Stimulated activated CD4-positive, alpha-beta T cell treated with anti-CD3 and anti-CD28 coated beads, Interleukin-15, amount 100 ng/mL, for 24 hours (primary cell): ENCODE measurements around the gene COPG1.
A peak's percentile ranks its signal among the peaks of the same experiment; 100 is the strongest.
"Not testable (repeated sequence)": the region's sequence is repeated elsewhere in the genome, so short reads cannot be mapped to it uniquely, and the experiment has no call there.

Source experiments
- DNase-seq: peaks from one replicate; pipeline ENCODE4 v3.0.0-alpha.2; 2020

Gene COPG1

DNA sequence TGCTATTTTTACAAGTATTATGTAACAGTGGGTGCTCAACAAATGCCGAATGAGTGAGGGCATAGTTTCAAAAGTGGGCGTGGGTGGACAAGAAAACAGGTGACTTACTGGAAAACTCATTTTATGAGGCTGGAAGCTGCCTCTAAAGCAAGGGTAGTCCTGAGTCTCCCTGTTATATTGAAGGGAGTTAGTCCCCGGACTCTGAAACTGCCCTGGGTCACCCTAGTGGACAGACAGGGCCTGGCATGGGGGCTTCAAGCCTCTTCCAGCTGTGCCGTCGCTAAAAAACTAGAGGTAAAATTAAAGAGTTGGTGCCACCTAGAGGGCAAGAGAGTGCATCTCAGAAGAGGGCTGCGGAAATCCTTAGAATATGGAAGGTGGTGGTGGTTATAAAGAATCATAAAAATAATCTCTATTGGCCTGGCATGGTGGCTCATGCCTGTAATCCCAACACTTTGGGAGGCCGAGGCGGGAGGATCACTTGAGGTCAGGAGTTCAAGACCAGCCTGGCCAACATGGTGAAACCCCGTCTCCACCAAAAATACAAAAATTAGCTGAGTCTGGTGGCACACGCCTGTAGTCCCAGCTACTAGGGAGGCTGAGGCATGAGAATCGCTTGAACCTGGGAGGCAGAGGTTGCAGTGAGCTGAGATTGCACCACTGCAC, 3.6 kb upstream of the COPG1 start:
- DNase-seq = peak; percentile 77

DNA sequence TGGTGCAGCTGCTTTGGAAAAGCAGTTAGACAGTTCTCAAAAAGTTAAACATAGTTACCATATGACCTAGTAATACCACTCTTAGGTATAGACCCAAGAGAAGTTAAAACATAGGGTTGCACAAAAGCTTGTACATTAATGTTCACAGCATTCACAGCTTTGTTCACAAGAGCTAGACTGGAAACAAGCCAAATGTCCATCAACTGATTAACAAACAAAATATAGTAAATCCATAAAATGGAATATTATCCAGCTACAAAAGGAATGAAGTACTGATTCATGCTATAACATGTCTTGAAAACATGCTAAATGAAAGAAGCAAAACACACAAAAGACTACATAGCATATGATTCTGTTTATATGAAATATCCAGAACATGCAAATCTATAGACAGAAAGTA, 2.8 kb upstream of the COPG1 start:
- no peak for DNase-seq

- peak; percentile 15 for DNase-seq
Observed at GRCh38 chr3:129248286-129248979, 973 bp upstream of the COPG1 start.

DNA sequence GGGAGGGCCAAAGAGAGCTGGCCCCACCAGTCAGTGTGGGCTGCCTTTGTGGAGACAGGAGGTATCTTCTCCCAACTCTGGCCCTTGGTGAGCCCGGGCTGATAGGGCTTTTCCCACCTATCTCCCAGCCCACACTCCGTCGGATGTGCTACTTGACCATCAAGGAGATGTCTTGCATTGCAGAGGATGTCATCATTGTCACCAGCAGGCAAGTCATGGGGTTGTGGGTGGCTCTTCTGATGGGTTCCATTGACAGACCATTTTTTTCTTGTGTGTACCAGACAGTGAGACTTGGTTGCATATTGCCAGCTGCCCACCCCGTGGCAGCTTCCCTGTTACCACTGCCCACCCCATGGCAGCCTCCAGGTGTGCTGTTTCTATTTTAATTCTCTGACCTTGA, 3.3 kb downstream of the COPG1 start:
- DNase-seq = no peak

- no peak for DNase-seq
Observed at GRCh38 chr3:129254536-129255230, 5.3 kb downstream of the COPG1 start.

- no peak for DNase-seq
Observed at GRCh38 chr3:129256270-129256669, 6.9 kb downstream of the COPG1 start.

DNA sequence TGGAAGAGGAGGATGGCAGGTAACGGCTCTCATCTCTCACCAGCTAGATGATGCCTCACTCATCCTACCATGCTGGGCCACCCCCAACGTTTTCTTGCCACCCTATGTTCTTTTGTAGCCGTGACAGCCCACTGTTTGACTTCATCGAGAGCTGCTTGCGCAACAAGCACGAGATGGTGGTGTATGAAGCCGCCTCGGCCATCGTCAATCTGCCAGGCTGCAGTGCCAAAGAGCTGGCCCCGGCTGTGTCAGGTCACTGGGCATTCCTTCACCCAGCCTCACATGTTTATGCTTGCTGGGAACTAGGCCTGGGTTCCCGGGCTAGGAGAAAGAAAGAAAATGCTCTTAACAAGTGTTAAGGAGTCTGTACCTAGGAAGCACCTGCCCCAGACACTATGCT, 8.2 kb downstream of the COPG1 start:
- DNase-seq = no peak

DNA sequence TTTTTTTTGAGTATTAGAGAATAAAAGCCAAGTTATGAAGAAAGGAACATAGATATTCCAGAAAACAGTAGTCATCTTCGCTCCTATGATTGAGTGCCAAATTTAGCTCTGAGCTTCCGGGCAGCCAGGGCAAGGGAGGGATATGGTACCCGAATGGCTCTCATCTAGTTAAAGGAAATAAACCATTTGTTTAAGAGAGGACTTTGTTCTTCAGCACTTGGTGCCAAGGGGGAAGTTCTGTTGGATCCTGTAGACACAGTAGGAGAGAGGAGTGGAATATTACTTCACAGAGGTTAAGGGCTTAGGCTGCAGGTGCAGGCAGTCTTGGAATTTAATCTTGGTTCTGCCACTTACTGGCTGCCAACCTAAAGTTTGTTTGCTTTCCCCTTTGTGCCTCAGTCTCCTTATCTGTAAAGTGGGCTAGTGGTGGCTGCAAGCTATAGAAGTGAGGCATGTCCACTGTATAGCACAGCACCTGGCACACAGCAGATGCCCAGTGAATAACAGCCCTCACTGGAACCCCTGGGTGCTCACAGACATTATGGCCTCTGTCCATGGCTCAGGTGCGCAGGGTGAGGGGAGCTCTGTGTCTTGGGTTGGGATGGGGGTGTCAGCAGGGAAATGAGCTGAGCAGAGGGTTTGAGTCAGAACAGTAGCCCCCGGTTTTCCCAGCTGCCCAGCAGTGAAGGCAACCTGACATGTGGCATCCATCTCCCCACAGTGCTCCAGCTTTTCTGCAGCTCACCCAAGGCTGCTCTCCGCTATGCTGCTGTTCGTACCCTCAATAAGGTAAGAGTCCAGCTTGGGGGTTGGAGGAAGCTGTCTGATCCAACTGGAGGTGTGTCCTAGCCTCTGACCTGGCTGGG, 10.4 kb downstream of the COPG1 start:
- DNase-seq = no peak

- no peak for DNase-seq
Observed at GRCh38 chr3:129260606-129261005, 11.2 kb downstream of the COPG1 start.

DNA sequence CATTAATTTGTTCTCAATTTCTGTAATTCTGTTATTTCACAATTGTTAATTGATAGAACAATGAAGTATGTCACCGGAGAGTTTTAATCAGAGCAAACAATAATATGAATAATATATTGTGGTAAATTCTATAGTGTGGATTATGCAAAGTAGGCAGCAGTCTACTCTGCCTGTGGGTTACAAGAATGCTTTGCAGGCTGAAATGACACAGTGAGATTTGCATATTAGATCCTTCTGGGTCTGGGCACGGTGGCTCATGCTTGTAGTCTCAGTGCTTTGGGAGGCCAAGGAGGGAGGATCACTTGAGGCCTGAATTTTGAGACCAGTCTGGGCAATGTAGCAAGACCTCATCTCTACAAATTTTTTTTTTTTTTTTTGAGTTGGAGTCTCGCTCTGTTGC, 12.5 kb downstream of the COPG1 start:
- no peak for DNase-seq

- no peak for DNase-seq
Observed at GRCh38 chr3:129263161-129263910, 13.9 kb downstream of the COPG1 start.

DNA sequence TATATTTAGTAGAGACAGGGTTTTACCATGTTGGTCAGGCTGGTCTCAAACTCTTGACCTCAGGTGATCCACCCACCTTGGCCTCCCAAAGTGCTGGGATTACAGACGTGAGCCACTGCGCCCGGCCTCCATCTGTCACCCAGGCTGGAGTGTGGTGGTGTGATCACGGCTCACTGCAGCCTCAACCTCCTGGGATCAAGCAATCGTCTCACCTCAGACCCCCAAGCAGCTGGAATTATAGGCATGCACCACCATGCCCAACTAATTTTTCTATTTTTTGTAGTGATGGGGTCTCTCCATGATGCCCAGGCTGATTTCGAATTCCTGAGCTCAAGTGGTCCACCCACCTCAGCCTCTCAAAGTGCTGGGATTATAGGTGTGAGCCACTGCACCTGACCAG, 15.6 kb downstream of the COPG1 start:
- not testable (repeated sequence) for DNase-seq

- no peak for DNase-seq
Observed at GRCh38 chr3:129266651-129267050, 17.2 kb downstream of the COPG1 start.

DNA sequence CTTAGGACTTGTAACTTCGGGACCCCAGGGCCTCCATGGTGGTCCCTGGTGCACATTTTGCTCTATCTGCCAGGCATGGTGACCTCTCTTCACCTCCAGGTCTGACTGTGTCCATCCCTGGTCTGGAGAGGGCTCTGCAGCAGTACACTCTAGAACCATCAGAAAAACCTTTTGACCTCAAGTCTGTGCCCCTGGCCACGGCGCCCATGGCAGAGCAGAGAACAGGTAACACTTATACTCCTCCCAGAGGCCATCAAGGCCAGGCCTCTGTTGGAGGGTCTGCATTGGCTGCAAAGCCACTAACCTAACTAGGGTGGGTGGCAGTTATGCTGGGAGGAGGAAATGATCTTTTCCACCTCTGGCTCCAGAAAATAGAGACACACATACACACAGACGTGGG, 19.0 kb downstream of the COPG1 start:
- DNase-seq = no peak

GRCh38 chr3:129271674-129272073, 22.3 kb downstream of the COPG1 start:
- no peak for DNase-seq

DNA sequence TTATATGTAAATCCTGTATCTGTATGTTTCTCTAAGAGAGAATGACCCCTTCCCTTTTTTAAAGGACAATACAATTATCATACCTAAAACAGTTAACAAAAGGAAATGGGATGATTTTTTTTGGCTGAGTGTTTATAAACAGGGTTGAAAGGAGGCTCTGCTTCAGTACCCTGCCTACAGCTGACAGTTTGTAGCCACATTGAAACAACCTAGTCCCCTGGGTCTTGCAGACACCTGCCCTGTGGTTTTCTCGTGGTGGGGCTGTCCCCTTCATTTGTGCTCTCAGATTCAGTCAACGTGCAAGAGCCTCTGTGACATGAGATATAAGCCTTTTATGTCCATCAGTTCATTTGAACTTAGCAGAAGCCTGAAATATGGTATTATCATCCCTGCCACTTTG, 27.0 kb downstream of the COPG1 start:
- peak; percentile 17 for DNase-seq

DNA sequence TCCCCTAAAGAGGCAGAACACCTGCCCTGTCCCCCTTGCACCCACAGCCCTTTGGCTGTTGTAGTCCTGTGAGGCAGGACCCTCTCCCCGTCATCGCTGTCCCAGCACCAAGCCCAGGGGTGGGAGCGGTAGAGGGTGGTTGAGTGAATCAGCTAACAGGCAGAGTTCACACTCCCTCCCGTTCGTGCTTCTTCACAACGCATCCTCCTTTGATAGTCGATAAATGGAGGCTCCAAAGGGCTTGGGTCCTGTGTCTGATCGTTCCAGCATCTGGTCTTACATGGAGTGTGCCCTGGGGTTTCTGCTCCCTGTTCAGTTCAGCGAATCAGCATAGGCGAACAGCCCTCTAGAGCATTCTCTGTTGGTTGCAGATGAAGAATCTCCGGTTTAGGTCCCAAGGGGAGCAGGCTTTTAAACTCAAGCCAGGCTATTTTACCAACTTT, 28.4 kb downstream of the COPG1 start:
- no peak for DNase-seq

DNA sequence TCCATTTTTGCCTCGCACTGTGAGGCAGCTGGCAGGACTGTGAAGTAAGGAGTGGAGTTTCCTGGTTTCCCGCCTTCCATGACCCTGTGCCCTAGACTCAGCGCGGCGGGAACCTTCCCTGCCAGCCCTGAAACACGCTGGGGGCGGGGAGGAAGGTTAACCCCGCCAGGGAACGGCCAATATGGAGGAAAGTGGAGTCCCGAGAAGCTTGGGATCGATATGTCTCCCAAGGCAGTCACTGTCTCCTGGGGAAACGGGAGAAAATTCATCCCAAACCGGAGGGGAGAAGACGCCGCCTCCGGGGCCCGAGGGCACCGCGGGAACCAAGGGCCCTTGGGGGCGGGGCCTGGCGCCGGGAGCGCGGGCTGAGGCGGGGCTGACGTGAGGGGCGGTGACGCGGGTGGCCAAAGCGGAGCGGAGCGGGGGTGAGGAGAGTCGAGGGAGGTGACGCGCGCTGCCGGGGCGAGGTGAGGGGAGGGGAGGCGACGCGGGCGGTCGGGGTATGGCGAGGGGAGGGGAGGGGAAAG, 29.1 kb downstream of the COPG1 start, which contains the start of gene HMCES:
Gene HMCES (plus strand): TSS at position 432 of the 527 bp plus-strand sequence. CDS start 863 bp downstream, outside the sequence.
- peak; percentile 95 for DNase-seq

DNA sequence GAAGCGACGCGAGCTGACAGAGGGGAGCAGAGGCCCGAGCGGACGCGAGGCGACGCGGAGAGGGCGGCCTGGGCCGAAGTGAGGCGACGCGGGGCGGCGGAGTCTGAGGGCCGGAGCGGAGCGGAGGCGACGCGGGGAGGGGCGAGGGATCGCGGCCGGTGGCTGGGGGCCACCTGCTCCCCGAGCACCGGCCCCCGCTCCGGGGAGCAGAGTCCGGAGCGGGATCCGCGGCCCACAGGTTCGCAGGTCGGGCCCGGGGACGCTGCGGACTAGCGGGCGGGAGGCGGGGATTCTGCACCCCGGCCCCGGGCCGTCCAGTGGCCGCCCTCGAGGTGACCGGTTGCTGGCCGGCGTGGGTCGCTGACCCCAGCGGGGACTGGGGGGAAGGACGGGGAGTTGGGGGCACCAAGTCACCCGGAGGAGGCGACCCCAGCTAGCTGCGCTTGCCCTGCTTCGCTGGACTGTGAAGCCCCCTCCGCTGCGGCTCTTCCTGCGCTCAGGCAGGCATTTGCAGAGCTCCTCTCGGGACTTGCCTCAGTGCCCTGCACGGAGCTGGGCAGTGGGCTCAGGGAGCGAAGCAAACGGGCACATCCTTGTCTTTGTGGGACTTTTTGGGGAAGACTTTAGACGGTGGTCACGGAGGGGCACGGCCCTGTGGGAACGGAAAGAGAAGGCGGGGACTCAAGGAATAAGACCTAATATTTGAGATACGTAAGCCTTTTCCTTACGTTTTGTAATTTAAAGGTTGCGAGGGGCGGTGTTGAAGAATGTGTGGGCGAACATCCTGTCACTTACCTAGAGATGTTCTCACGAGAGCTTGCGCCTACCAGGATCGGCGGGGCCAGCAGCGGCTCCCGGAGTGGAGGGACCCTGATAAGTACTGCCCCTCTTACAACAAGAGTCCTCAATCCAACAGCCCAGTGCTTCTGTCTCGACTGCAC, 29.8 kb downstream of the COPG1 start:
- peak; percentile 79 for DNase-seq

DNA sequence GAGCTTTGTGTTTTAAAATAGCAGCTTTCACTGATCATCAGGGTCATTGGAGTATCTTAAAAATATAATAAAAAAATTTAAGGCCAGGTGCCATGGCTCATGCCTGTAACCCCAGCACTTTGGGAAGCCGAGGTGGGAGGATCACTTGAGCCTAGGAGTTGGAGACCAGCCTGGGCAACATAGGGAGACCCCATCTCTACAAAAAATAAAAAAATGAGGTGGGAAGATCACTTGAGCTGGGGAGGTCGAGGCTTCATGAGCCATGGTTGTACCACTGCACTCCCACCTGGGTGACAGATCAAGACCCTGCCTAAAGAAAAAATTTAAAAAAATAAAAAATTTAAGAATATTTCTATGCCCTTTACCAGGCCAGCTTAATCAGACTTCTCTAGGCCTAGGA, 30.8 kb downstream of the COPG1 start:
- DNase-seq = no peak

DNA sequence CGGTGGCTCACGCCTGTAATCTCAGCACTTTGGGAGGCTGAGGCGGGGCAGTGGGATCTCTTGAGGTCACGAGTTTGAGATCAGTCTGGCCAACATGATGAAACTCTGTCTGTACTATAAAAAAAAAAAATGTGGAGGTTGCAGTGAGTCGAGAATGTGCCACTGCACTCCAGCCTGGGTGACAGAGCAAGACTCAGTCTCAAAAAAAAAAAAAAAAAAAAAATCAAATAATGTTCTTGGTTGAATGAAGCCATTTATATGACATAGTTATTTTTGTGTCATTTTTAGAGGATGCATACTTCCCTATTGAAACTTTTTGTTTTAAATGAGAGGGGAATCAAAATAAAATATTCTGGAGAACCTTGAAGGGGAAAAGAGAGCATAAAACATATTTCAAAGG, 32.3 kb downstream of the COPG1 start:
- DNase-seq = no peak
